A673 (cell line): Measurements from ENCODE around the gene SDC1. TPM values are rescaled to one million over a fixed set of nuclear protein-coding genes. Genes with fewer than 3 reads are reported as not detected.

Source experiments
- BruUV-seq: library from RNA; stranded (reverse); fragments of 400-500 nt; replicated peaks from 2 replicates; lab custom pipeline; 2021; lab: Mats Ljungman, UMichigan
- CTCF ChIA-PET: fragments of 300-600 bp; sonication (Branson Sonifier 250); formaldehyde crosslinking; loops from one replicate; lab custom pipeline; 2022; ENCODE audit warnings: antibody characterized with exemption; lab: Charles Lee
- POLR2A ChIA-PET: fragments of 300-600 bp; sonication (Branson Sonifier 250); formaldehyde crosslinking; loops from one replicate; lab custom pipeline; 2022; ENCODE audit warnings: antibody characterized with exemption; ENCODE audit not compliant: low non-redundant PET; lab: Charles Lee
- DNase-seq: peaks from one replicate; pipeline ENCODE4 v3.0.0-alpha.2; 2015; ENCODE audit warnings: low spot score
- H3K27ac ChIP-seq: fragments of 200-600 bp; sonication (generic); 2 replicates; pipeline ENCODE4 v1.5.1; 2016; ENCODE audit warnings: mixed run types, low read depth, mild to moderate bottlenecking, mixed read lengths, antibody characterized with exemption, low read length; ENCODE audit not compliant: poor library complexity, severe bottlenecking
- H3K27me3 ChIP-seq: fragments of 200-600 bp; sonication (generic); replicated peaks from 2 replicates; pipeline ENCODE4 v1.6.1; 2017; ENCODE audit warnings: mixed run types, low read depth, mild to moderate bottlenecking, mixed read lengths, antibody characterized with exemption, low read length; ENCODE audit not compliant: insufficient read depth, poor library complexity
- H3K36me3 ChIP-seq: fragments of 200-600 bp; sonication (generic); 2 replicates; pipeline ENCODE4 v1.6.1; 2016; ENCODE audit warnings: mixed run types, mild to moderate bottlenecking, mixed read lengths, antibody characterized with exemption, low read length; ENCODE audit not compliant: insufficient read depth, poor library complexity, severe bottlenecking
- H3K4me1 ChIP-seq: fragments of 200-600 bp; sonication (generic); 2 replicates; pipeline ENCODE4 v1.6.1; 2017; ENCODE audit warnings: mixed run types, mild to moderate bottlenecking, mixed read lengths, antibody characterized with exemption, low read length; ENCODE audit not compliant: insufficient read depth, poor library complexity, severe bottlenecking
- H3K4me3 ChIP-seq: fragments of 200-600 bp; sonication (generic); 2 replicates; pipeline ENCODE4 v1.5.1; 2016; ENCODE audit warnings: low read depth, mixed run types, mild to moderate bottlenecking, mixed read lengths, low read length; ENCODE audit not compliant: poor library complexity, severe bottlenecking
- H3K9me3 ChIP-seq: fragments of 200-600 bp; sonication (generic); 2 replicates; pipeline ENCODE4 v1.6.1; 2016; ENCODE audit warnings: mixed run types, low read depth, mild to moderate bottlenecking, mixed read lengths, antibody characterized with exemption, low read length; ENCODE audit not compliant: poor library complexity, severe bottlenecking
- CTCF ChIP-seq: fragments of 300-800, 200-600 bp; sonication (generic); conservative IDR thresholded peaks from 2 replicates; pipeline ENCODE4 v1.5.1; 2017; ENCODE audit warnings: low read depth, mild to moderate bottlenecking, antibody characterized with exemption, low read length, moderate library complexity, mixed read lengths
- EZH2 ChIP-seq: fragments of 200-600 bp; sonication (generic); IDR thresholded peaks from 2 replicates; pipeline ENCODE4 v1.6.1; 2017; ENCODE audit warnings: borderline replicate concordance, low read depth, mild to moderate bottlenecking, mixed read lengths, antibody characterized with exemption, low read length; ENCODE audit not compliant: poor library complexity, severe bottlenecking
- intact Hi-C: fragments of 100-400 bp; cut with micrococcal nuclease; formaldehyde crosslinking; loops from one replicate; pipeline ENCODE4 v1.10.0; 2022; ENCODE audit not compliant: unreplicated experiment
- total RNA-seq: library from RNA; stranded (reverse); gene quantifications from 2 replicates; pipeline ENCODE4 v1.2.3, GENCODE V29; 2021

The SDC1 gene
- total RNA-seq, 1 experiment from 2014 or later: 1.4 TPM

GRCh38 chr2:20188851-20189250, 36.1 kb downstream of the SDC1 start:
- Histone ChIP-seq H3K36me3 (no peaks in the 10 kb centered on the region), H3K4me3 (no peak overlapping the region), H3K4me1 (peaks cover 10% of the 10 kb centered on the region), H3K27ac (no peak overlapping the region), H3K27me3 (no peaks in the 10 kb centered on the region), H3K9me3 (no peaks in the 10 kb centered on the region)
- BruUV-seq: no TSS peak
- intact Hi-C loops: no loop called here
- POLR2A ChIA-PET: no interaction called here
- TF ChIP-seq EZH2 (no peak), CTCF (no peak)
- peak; percentile 61 for DNase-seq
- CTCF ChIA-PET: no interaction called here

- no peak for DNase-seq
- intact Hi-C loops: no loop called here
- H3K27me3 ChIP-seq: no peaks in the 10 kb centered on the region
- BruUV-seq: no TSS peak
- TF ChIP-seq EZH2 (no peak), CTCF (no peak)
- H3K9me3 ChIP-seq: no peaks in the 10 kb centered on the region
- CTCF ChIA-PET: no interaction called here
- H3K27ac ChIP-seq: no peak overlapping the region
- no peak overlapping the region for H3K4me3 ChIP-seq
- H3K4me1 ChIP-seq: peaks cover 10% of the 10 kb centered on the region
- POLR2A ChIA-PET: no interaction called here
- no peaks in the 10 kb centered on the region for H3K36me3 ChIP-seq
Measured at GRCh38 chr2:20188201-20188600, 36.7 kb downstream of the SDC1 start.

GRCh38 chr2:20187331-20187730, 37.6 kb downstream of the SDC1 start:
- no peaks in the 10 kb centered on the region for H3K9me3 ChIP-seq
- no peaks in the 10 kb centered on the region for H3K36me3 ChIP-seq
- no peaks in the 10 kb centered on the region for H3K27me3 ChIP-seq
- H3K4me3 ChIP-seq: no peak overlapping the region
- TF ChIP-seq EZH2 (no peak), CTCF (no peak)
- peak; percentile 19 for DNase-seq
- no peak overlapping the region for H3K27ac ChIP-seq
- POLR2A ChIA-PET: no interaction called here
- CTCF ChIA-PET: no interaction called here
- intact Hi-C loops: no loop called here
- no TSS peak for BruUV-seq
- peaks cover 10% of the 10 kb centered on the region for H3K4me1 ChIP-seq
